Type B pancreatic cell (in vitro differentiated cells): Measurements from ENCODE around the gene DNTT. TPM values are rescaled to one million over a fixed set of nuclear protein-coding genes. Genes with fewer than 3 reads are reported as not detected.

Source experiments
- DNase-seq: peaks from one replicate; pipeline ENCODE4 v3.0.0; 2021; ENCODE audit warnings: mixed read lengths; ENCODE audit not compliant: unreplicated experiment; ENCODE audit errors: extremely low spot score
- H3K27ac Mint-ChIP-seq: 2 replicates; pipeline ENCODE4 v1.8.0; 2021; ENCODE audit warnings: mild to moderate bottlenecking, mixed read lengths
- H3K27me3 Mint-ChIP-seq: 2 replicates; pipeline ENCODE4 v1.8.0; 2021; ENCODE audit warnings: mixed read lengths
- H3K36me3 Mint-ChIP-seq: 2 replicates; pipeline ENCODE4 v1.8.0; 2021; ENCODE audit warnings: mixed read lengths
- H3K4me1 Mint-ChIP-seq: one replicate; pipeline ENCODE4 v1.8.0; 2021; ENCODE audit warnings: mixed read lengths; ENCODE audit not compliant: unreplicated experiment
- H3K4me3 Mint-ChIP-seq: 2 replicates; pipeline ENCODE4 v1.8.0; 2021; ENCODE audit warnings: mild to moderate bottlenecking, mixed read lengths
- H3K9me3 Mint-ChIP-seq: 2 replicates; pipeline ENCODE4 v1.8.0; 2021; ENCODE audit warnings: mixed read lengths
- total RNA-seq: library from RNA; stranded (reverse); gene quantifications from 2 replicates; pipeline ENCODE4 v1.2.1, GENCODE V29; 2021; ENCODE audit warnings: low replicate concordance
- TF ChIP-seq, protein P1 (sequence below): fragments of 200-600 bp; sonication (generic); conservative IDR thresholded peaks from 2 replicates; pipeline ENCODE4 v1.5.0; 2021; ENCODE audit warnings: antibody characterized with exemption, mild to moderate bottlenecking

The DNTT gene
- total RNA-seq, 1 donor from 2014 or later = not detected

DNA sequence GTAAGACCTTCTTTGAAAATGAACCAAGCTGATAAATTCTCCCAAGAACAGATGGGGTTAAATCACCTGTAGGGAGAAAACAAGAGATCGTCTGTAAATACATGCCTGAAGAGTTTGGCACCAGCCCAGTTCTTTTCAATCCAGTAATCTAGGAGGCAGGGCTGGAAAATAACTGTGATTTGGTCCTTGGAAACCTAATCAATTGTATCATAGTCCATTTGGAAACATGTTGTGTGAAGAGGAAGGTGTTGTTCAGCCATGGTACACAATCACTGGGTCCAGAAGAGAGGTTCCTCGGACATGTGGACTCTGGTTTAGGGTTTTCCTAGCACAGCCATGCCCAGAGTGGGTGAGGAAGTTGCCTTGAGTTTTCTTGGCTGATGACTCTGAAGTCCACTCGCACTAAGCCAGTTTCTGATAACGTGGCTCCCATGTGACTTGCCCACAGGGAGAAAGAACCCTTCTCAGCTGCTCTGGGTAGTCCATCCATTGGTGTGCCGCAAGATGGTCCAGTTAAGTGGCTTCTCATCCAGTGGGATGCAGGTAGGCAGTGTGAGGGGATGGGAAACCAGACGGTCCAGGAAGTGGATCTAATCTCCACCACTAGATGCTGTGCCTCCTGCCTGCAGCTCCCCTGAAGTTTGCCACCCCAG is 38.0 kb upstream of the DNTT start:
- H3K27me3 Mint-ChIP-seq = no peaks in the 10 kb centered on the region
- peaks cover 8% of the 10 kb centered on the region for H3K9me3 Mint-ChIP-seq
- DNase-seq = no peak
- H3K36me3 Mint-ChIP-seq = peaks cover 13% of the 10 kb centered on the region
- H3K4me3 Mint-ChIP-seq = no peak overlapping the region
- peaks cover 17% of the 10 kb centered on the region for H3K4me1 Mint-ChIP-seq
- H3K27ac Mint-ChIP-seq = peak overlapping the region; percentile 27
- TF ChIP-seq, protein P1, sequence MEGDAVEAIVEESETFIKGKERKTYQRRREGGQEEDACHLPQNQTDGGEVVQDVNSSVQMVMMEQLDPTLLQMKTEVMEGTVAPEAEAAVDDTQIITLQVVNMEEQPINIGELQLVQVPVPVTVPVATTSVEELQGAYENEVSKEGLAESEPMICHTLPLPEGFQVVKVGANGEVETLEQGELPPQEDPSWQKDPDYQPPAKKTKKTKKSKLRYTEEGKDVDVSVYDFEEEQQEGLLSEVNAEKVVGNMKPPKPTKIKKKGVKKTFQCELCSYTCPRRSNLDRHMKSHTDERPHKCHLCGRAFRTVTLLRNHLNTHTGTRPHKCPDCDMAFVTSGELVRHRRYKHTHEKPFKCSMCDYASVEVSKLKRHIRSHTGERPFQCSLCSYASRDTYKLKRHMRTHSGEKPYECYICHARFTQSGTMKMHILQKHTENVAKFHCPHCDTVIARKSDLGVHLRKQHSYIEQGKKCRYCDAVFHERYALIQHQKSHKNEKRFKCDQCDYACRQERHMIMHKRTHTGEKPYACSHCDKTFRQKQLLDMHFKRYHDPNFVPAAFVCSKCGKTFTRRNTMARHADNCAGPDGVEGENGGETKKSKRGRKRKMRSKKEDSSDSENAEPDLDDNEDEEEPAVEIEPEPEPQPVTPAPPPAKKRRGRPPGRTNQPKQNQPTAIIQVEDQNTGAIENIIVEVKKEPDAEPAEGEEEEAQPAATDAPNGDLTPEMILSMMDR = no peak

DNA sequence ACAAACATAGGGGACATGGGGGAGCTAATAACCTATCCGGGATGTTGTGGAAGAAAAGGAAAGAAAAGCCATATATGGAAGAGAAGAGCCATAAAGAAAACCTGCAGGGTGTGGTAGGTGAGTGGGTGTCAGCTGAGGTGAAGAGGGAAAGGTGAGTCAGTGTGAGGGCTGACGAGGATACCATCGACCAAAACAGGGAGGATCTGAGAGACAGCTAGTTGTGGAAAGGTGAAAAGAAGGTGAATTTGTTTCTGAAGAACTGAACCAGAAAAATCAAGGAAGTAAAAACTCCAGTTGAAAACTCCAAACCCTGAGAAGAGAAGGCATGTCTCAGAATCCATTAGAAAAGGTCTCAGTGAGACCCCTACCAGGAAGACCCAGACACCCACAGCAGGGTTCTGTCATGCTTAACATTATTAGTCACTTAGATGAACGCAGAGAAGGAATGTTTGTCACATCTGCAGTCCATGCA is 37.0 kb upstream of the DNTT start:
- H3K27me3 Mint-ChIP-seq = no peaks in the 10 kb centered on the region

DNA sequence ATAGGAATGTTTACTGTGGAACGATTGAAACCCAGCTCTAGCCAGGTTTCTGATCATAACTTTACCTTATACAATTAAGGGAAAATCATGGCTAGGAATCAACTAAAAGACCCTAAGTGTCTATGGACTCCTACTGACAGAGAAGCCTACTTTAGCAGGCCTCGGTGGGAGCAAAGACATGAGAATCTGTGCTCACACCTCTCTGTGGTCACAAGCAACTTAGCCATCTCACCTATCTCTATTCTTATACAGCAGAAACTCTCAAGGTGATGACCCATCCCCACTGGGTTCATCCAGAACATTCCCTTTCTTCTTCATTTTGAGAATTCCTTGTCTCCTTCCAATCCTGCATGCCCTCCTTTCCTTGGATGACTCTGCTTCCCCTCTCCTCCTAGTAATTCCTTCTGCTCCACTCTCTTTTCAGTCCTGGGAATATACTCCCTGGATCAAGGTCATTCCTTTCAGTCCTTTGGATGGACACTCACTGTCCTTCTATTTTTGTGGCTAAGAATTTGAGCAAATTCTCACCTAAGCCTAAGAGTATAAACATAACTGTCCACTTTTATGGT is 35.8 kb upstream of the DNTT start:
- H3K4me1 Mint-ChIP-seq = peaks cover 25% of the 10 kb centered on the region
- H3K27ac Mint-ChIP-seq = peak overlapping the region; percentile 23
- TF ChIP-seq, protein P1 = no peak
- H3K9me3 Mint-ChIP-seq = peaks cover 8% of the 10 kb centered on the region
- no peaks in the 10 kb centered on the region for H3K27me3 Mint-ChIP-seq
- no peak for DNase-seq
- H3K36me3 Mint-ChIP-seq = peaks cover 13% of the 10 kb centered on the region
- H3K4me3 Mint-ChIP-seq = peak overlapping the region; percentile 97

More for the DNA sequence above, 37.0 kb upstream of the DNTT start:
- peak overlapping the region; percentile 76 for H3K4me3 Mint-ChIP-seq
- H3K36me3 Mint-ChIP-seq = peaks cover 13% of the 10 kb centered on the region
- H3K27ac Mint-ChIP-seq = peak overlapping the region; percentile 83
- TF ChIP-seq, protein P1 = no peak
- peaks cover 8% of the 10 kb centered on the region for H3K9me3 Mint-ChIP-seq
- no peak for DNase-seq
- peaks cover 24% of the 10 kb centered on the region for H3K4me1 Mint-ChIP-seq

DNA sequence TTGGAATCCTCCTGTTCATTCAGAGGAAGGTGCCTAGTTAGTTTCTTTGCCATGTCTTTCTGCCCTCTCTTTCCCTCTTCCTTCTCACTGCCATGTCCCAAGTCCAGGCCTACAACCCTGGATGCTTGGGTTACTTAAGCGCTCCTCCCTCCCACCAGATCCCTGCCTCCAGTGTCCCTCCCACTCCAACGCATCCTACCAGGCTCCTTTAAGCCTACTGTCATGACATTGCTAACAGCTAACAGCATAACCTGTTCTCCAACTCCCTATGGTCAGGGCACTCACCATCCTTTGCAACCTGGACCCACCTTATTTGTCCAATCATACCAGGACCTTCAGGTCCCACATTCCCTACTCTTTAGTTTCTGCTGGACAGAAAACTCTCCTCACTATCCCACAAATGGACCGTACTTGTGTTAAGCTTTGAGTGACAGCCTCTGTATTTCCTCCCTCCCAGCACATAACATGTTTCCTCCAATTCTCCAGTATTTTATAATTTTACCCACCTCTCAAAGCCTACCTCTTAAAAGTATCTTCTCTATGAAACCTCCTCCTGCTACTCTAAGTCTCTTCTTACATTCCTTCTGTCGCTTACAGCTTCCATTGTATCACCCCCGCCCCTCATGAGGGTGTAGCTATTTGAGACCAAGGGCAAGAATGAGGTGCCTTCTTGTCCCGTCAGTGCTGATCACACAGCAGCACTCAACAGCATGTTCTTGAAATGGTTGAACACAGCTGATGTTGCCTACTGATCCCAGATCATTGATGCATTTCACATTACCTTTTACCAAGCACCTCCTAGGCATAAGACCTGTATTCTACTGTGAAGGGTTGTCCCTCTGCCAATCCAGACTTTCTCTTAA is 34.6 kb upstream of the DNTT start:
- H3K36me3 Mint-ChIP-seq = peaks cover 13% of the 10 kb centered on the region
- peak overlapping the region; percentile 80 for H3K27ac Mint-ChIP-seq
- H3K27me3 Mint-ChIP-seq = no peaks in the 10 kb centered on the region
- DNase-seq = no peak
- peaks cover 24% of the 10 kb centered on the region for H3K4me1 Mint-ChIP-seq
- TF ChIP-seq, protein P1 = no peak
- H3K9me3 Mint-ChIP-seq = peaks cover 8% of the 10 kb centered on the region
- H3K4me3 Mint-ChIP-seq = peak overlapping the region; percentile 97

DNA sequence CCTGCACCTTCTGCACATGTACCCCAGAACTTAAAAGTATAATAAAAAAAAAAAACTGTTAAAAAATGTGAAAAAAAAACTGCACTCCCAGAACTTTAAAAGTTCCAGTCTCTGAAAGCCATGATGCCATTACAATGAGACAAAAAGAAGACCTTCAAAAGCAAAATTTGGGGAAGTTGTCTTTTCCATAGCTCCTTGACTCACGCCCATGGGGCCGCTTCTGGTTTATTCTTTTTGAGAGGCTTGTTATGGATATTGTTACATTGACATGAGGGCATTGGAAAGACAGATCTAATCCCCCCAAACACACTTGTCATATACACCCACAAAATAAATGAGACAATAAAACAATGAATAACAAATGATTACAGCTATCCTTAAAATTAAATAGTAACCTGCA is 33.7 kb upstream of the DNTT start:
- H3K4me3 Mint-ChIP-seq = peak overlapping the region; percentile 97
- H3K4me1 Mint-ChIP-seq = peaks cover 24% of the 10 kb centered on the region
- H3K27me3 Mint-ChIP-seq = no peaks in the 10 kb centered on the region
- DNase-seq = no peak
- H3K36me3 Mint-ChIP-seq = peaks cover 13% of the 10 kb centered on the region
- peak overlapping the region; percentile 97 for H3K27ac Mint-ChIP-seq
- TF ChIP-seq, protein P1 = no peak
- peaks cover 8% of the 10 kb centered on the region for H3K9me3 Mint-ChIP-seq
